ENCODE results near the gene SEL1L. TPM values are rescaled to one million over a fixed set of nuclear protein-coding genes. Genes with fewer than 3 reads are reported as not detected.

The SEL1L gene
- total RNA-seq, result 100 to 1,000 TPM in 1 of 9 donors, 10 to 100 TPM in 8; 32.5 to 119 (median 78.0) TPM
- polyA plus RNA-seq, result 10 to 100 TPM in 2 of 3 donors, 1 to 10 TPM in 1; 8.3 to 50.2 (median 10.5) TPM
- long read RNA-seq, donor 1, full-length matches to known transcripts, result 8 of 8 reads
- long read RNA-seq, donor 1, partial matches to known transcripts, result 0 of 8 reads
- long read RNA-seq, donor 1, other reads (novel, unspliced or antisense), result 0 of 8 reads
- long read RNA-seq, donor 2, full-length matches to known transcripts, result 4 of 12 reads
- long read RNA-seq, donor 2, partial matches to known transcripts, result 8 of 12 reads
- long read RNA-seq, donor 2, other reads (novel, unspliced or antisense), result 0 of 12 reads
- long read RNA-seq, donor 3, full-length matches to known transcripts, result 5 of 14 reads
- long read RNA-seq, donor 3, partial matches to known transcripts, result 9 of 14 reads
- long read RNA-seq, donor 3, other reads (novel, unspliced or antisense), result 0 of 14 reads
- long read RNA-seq, donor 4, full-length matches to known transcripts, result 5 of 25 reads
- long read RNA-seq, donor 4, partial matches to known transcripts, result 5 of 25 reads
- long read RNA-seq, donor 4, other reads (novel, unspliced or antisense), result 15 of 25 reads
- long read RNA-seq, donor 5, full-length matches to known transcripts, result 57 of 76 reads
- long read RNA-seq, donor 5, partial matches to known transcripts, result 7 of 76 reads
- long read RNA-seq, donor 5, other reads (novel, unspliced or antisense), result 12 of 76 reads
- long read RNA-seq, donor 6, partial matches to known transcripts, result 6 of 13 reads
- long read RNA-seq, donor 6, other reads (novel, unspliced or antisense), result 7 of 13 reads
- long read RNA-seq, donor 7, full-length matches to known transcripts, result 1 of 1 reads
- long read RNA-seq, donor 7, partial matches to known transcripts, result 0 of 1 reads
- long read RNA-seq, donor 7, other reads (novel, unspliced or antisense), result 0 of 1 reads
- long read RNA-seq, donor 8, full-length matches to known transcripts, result 16 of 21 reads
- long read RNA-seq, donor 8, partial matches to known transcripts, result 5 of 21 reads
- long read RNA-seq, donor 8, other reads (novel, unspliced or antisense), result 0 of 21 reads
- long read RNA-seq, donor 9, full-length matches to known transcripts, result 5 of 109 reads
- long read RNA-seq, donor 9, partial matches to known transcripts, result 104 of 109 reads
- long read RNA-seq, donor 9, other reads (novel, unspliced or antisense), result 0 of 109 reads
- long read RNA-seq, donor 10, full-length matches to known transcripts, result 3 of 8 reads
- long read RNA-seq, donor 10, partial matches to known transcripts, result 5 of 8 reads
- long read RNA-seq, donor 10, other reads (novel, unspliced or antisense), result 0 of 8 reads

GRCh38 chr14:81533536-81534343, at the start of gene SEL1L:
SEL1L (minus strand) TSS chr14:81533853; CDS start chr14:81533744, 109 bp downstream.
- H3K27ac ChIP-seq, result peak within 1 kb of the TSS in 4 of 5 donors; percentile 64 to 81 (median 67)
- DNase-seq, result peak; percentile 99 to 100 (median 100)
- 0 to 1% (median 1%) methylated on average over 36 to 50 of the region's 50 CpGs for WGBS, 4 donors
- TF ChIP-seq, protein P1, sequence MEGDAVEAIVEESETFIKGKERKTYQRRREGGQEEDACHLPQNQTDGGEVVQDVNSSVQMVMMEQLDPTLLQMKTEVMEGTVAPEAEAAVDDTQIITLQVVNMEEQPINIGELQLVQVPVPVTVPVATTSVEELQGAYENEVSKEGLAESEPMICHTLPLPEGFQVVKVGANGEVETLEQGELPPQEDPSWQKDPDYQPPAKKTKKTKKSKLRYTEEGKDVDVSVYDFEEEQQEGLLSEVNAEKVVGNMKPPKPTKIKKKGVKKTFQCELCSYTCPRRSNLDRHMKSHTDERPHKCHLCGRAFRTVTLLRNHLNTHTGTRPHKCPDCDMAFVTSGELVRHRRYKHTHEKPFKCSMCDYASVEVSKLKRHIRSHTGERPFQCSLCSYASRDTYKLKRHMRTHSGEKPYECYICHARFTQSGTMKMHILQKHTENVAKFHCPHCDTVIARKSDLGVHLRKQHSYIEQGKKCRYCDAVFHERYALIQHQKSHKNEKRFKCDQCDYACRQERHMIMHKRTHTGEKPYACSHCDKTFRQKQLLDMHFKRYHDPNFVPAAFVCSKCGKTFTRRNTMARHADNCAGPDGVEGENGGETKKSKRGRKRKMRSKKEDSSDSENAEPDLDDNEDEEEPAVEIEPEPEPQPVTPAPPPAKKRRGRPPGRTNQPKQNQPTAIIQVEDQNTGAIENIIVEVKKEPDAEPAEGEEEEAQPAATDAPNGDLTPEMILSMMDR (IDR thresholded peaks at IDR 0.05), result no peak
- TF ChIP-seq POLR2A (IDR thresholded peaks at IDR 0.05), result peak; percentile 63 to 91
- no peaks in the 10 kb centered on the region for H3K9me3 ChIP-seq (replicated peaks in 1 of 3)
- intact Hi-C loops (cut with DNase I), result no loop called here
- H3K36me3 ChIP-seq (replicated peaks in 1 of 2), result no peaks in the 10 kb centered on the region
- peaks cover 29 to 45% of the 10 kb centered on the region in 2 donors for H3K4me1 ChIP-seq (replicated peaks in 1 of 2)
- H3K4me3 ChIP-seq, result peak within 1 kb of the TSS; percentile 83 to 95 (median 87)
- H3K27me3 ChIP-seq, result no peaks in the 10 kb centered on the region

DNA sequence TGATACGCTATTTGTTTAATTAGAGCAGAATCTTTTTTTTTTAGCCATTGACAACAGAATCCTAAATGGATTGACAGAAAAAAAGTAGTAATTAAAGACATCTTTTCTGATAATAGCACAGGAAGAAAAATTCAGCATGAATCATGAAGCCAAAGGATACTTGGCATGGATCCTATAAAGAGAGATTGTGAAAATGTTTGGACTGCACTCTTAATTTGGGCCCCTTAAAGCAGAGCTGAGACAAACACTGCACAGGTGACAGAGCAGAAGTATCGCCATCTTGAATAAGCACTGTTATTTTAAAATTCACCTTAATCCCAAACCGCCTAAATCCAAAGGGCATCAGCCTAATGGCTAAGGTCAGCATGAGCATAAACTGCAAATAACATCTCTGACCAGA, 48.8 kb upstream of the SEL1L start:
- DNase-seq, result no peak
- WGBS, 4 donors, result 80 to 86% (median 82%) methylated on average over 3 of the region's 3 CpGs
- H3K4me1 ChIP-seq (replicated peaks in 1 of 2), result no peaks in the 10 kb centered on the region
- H3K27me3 ChIP-seq, result no peaks in the 10 kb centered on the region
- intact Hi-C loops (cut with DNase I), result no loop called here
- H3K9me3 ChIP-seq (replicated peaks in 1 of 3), result no peaks in the 10 kb centered on the region
- no peak overlapping the region for H3K27ac ChIP-seq
- no peak overlapping the region for H3K4me3 ChIP-seq
- H3K36me3 ChIP-seq (replicated peaks in 1 of 2), result no peaks in the 10 kb centered on the region
- no peak for TF ChIP-seq POLR2A (IDR thresholded peaks at IDR 0.05)
- TF ChIP-seq, protein P1 (IDR thresholded peaks at IDR 0.05), result no peak

GRCh38 chr14:81579115-81579514, 45.5 kb upstream of the SEL1L start:
- Histone ChIP-seq H3K27ac (no peak overlapping the region), H3K4me3 (no peak overlapping the region), H3K27me3 (no peaks in the 10 kb centered on the region), H3K4me1 (replicated peaks in 1 of 2) (no peaks in the 10 kb centered on the region), H3K9me3 (replicated peaks in 1 of 3) (no peaks in the 10 kb centered on the region), H3K36me3 (replicated peaks in 1 of 2) (no peaks in the 10 kb centered on the region)
- 67 to 87% (median 74%) methylated on average over 2 of the region's 2 CpGs for WGBS, 4 donors
- DNase-seq, result no peak
- intact Hi-C loops (cut with DNase I), result no loop called here
- TF ChIP-seq POLR2A (IDR thresholded peaks at IDR 0.05), result no peak
- TF ChIP-seq, protein P1 (IDR thresholded peaks at IDR 0.05), result no peak
